Natural killer cell treated with Interleukin-12 subunit alpha and Interleukin-12 subunit beta and Interleukin-15 and Interleukin-18, amount 100 ng/mL, for 72 hours (primary cell): Measurements from ENCODE around the gene SGTA. TPM values are rescaled to one million over a fixed set of nuclear protein-coding genes. Genes with fewer than 3 reads are reported as not detected.
A peak's percentile ranks its signal among the peaks of the same experiment; 100 is the strongest.
"Not testable (repeated sequence)": the region's sequence is repeated elsewhere in the genome, so short reads cannot be mapped to it uniquely, and the experiment has no call there.

ENCODE experiments used
- ATAC-seq, 2 donors: fragments of 150-1000 bp; cut with Tn5 transposase in 1 of 2; sonication (Bioruptor Pico), chemical (Tn5 transposase) in 1 of 2; 2 replicates each; pipeline ENCODE4 v1.10.0; 2021
- DNase-seq: peaks from one replicate; pipeline ENCODE4 v3.0.0; 2022; ENCODE audit warnings: low spot score
- H3K27ac Mint-ChIP-seq, 2 donors: 1 replicate in 1 of 2; 2 replicates in 1 of 2; pipeline ENCODE4 v1.8.0; 2022; ENCODE audit warnings: mixed read lengths in 2 of 2, mild to moderate bottlenecking in 1 of 2, moderate library complexity in 1 of 2
- H3K27me3 Mint-ChIP-seq, 2 donors: 1 replicate in 1 of 2; 2 replicates in 1 of 2; pipeline ENCODE4 v1.8.0; 2022; ENCODE audit warnings: mixed read lengths in 2 of 2
- H3K36me3 Mint-ChIP-seq: one replicate; pipeline ENCODE4 v1.8.0; 2022; ENCODE audit warnings: mixed read lengths
- H3K4me1 Mint-ChIP-seq, 2 donors: 1 replicate in 1 of 2; 2 replicates in 1 of 2; pipeline ENCODE4 v1.8.0; 2022; ENCODE audit warnings: low read depth in 2 of 2, mixed read lengths in 2 of 2, mild to moderate bottlenecking in 1 of 2
- H3K4me3 Mint-ChIP-seq: one replicate; pipeline ENCODE4 v1.8.0; 2022; ENCODE audit warnings: mixed read lengths
- H3K9me3 Mint-ChIP-seq: 2 replicates; pipeline ENCODE4 v1.8.0; 2022; ENCODE audit warnings: mixed read lengths
- total RNA-seq, 2 donors: library from RNA; stranded (reverse); gene quantifications; one replicate each; pipeline ENCODE4 v1.2.3, GENCODE V29; 2022

SGTA gene
- total RNA-seq, 2 donors from 2014 or later, result 61.1 to 107 TPM

DNA sequence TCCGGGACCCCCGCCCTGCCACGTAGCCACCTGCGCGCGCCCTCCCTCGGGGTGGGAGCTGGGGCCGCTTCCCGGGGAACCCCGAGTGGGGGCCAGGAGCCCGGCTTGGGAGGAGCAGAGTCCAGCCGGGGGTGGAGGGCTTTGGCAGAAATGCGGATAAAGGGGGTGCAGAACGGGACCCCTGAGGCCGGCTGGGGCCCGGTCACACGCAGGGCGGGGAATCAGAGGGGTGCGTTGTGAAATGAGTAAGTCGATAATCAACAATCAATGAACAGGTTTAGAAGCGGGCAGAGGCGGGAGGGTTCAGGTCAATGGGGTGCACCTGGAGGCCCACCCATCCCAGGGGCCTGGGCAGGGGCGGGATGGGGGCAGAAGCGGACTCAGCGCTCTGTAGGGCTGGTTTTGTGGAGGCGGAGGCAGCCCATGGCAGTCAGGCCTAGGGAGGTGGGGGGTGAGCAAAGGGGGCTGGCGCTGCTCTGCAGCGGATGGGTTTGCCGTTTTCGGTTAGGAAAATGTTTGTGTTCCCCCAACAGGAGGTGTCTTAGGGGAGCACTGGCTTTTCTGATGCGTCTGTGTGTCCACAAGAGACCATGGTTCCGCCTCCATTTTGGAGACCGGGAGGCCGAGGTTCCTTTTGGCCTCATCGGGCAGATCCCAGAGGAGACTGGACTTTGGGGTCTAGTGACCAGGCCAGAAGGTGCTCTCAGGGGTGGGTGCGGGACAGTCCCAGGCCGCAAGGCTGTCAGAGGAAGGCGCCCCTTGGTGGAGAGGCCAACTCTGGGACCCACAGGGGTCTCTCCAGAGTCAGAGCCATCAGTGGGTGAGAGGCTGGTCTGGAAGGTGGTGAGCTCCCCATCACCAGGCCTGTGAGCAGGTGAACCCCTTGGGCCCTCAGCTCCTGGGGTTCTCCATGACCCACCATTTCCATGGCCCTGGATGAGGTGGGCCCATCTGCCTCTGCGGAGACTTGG, 61.2 kb downstream of the SGTA start:
- no peaks in the 10 kb centered on the region for H3K36me3 Mint-ChIP-seq
- H3K9me3 Mint-ChIP-seq, result no peaks in the 10 kb centered on the region
- DNase-seq (peak; percentile 55), ATAC-seq (no peak)
- peaks cover 0 to under 1% of the 10 kb centered on the region in 2 donors for H3K4me1 Mint-ChIP-seq
- peaks cover 13 to 15% of the 10 kb centered on the region in 2 donors for H3K27me3 Mint-ChIP-seq
- no peak overlapping the region for H3K4me3 Mint-ChIP-seq
- no peak overlapping the region for H3K27ac Mint-ChIP-seq

DNA sequence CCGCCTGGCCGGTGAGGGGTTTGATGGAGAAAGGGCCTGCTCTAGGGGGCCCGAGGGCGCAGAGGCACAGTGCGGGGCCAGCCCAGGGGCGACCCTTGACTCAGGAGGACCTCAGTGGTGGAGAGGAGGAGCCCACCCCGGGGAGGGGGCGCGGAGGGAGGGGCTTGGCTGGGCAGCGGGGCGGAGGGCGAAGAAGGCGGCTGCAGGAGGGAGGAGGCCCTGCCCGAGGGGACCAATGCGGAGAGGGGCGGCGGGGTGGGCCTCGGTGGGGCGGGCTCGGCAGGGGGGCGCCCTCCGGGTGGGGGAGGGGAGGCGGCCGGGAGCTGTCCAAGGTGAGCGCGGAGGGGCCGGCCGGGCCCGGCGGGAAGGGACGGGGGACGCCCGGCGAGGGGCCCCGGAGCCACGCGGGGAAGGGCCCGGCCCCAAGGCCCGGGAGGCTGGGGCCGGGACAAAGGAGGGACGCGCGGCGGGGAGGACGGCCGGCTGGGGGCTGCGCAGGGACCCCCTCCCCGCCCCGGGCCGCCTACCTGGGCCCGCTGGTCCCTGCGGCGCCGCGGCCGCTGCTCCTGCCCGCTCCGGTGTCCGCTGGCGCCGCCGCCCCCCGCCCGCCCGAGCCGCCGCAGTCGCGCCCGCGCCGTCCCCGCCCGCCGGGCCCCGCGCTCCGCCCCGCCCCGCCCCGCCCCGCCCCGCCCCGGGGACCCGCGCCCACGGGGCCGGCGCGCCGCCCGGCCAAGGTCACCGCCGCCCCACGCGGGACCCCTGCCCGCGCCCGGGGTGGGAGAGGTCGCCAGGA, 62.1 kb downstream of the SGTA start, which contains the start of gene DIRAS1:
Gene DIRAS1 (minus strand): TSS at position 596 of the 793 bp plus-strand sequence. CDS start 3,566 bp downstream, outside the sequence.
- peaks cover 14 to 15% of the 10 kb centered on the region in 2 donors for H3K27me3 Mint-ChIP-seq
- H3K9me3 Mint-ChIP-seq, result no peaks in the 10 kb centered on the region
- no peaks in the 10 kb centered on the region for H3K4me1 Mint-ChIP-seq
- no peak for DNase-seq
- no peak within 1 kb of the TSS for H3K4me3 Mint-ChIP-seq
- no peak for ATAC-seq
- peaks cover 1% of the 10 kb centered on the region for H3K36me3 Mint-ChIP-seq
- H3K27ac Mint-ChIP-seq, result no peak within 1 kb of the TSS

DNA sequence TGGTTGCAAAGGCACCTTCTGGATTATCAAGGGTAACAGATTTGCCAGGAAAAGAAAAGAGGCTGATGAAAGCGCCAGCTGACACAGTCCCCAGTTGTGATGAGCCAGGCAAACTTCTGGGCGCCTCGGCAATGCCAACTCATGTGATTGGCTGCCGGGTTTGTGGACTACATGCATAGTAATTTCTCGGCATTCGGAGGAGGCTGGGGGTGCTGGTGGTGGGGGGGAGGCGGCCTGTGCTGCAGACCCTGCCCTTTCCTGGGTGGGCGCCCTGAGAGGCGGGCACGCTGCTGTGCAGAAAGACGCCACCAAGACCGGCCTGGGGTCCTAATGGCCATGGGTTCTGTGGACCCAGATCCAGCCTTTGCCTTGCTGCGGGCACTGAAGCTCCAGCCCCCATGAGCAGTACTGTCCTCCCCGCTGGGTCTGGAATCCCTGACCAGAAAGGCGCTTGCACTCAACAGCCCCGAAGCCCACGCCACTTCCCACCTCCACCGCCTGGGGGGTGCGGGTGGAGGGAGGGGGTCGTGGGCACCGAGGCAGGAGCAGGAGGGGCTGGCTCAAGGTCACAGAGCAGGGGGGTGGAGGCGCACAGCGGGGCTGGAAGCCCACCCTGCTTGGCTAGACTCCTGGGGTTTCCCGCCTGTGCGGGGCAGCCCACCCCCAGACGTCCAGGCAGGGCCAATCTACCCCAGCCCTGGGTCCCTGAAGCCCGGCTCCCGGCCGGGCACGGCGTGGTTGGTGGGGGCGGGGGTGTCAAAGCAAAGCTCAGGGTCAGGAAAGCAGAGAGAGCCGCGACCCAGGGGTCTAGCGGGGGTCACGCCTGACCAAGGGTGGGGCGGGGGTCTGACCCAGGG, 62.9 kb downstream of the SGTA start:
- Mint-ChIP-seq H3K27ac (no peak overlapping the region), H3K9me3 (peaks cover 6% of the 10 kb centered on the region), H3K27me3 (peaks cover 19 to 20% of the 10 kb centered on the region in 2 donors), H3K36me3 (peaks cover 8% of the 10 kb centered on the region), H3K4me1 (no peaks in the 10 kb centered on the region), H3K4me3 (no peak overlapping the region)
- DNase-seq (peak; percentile 54), ATAC-seq (no peak)

DNA sequence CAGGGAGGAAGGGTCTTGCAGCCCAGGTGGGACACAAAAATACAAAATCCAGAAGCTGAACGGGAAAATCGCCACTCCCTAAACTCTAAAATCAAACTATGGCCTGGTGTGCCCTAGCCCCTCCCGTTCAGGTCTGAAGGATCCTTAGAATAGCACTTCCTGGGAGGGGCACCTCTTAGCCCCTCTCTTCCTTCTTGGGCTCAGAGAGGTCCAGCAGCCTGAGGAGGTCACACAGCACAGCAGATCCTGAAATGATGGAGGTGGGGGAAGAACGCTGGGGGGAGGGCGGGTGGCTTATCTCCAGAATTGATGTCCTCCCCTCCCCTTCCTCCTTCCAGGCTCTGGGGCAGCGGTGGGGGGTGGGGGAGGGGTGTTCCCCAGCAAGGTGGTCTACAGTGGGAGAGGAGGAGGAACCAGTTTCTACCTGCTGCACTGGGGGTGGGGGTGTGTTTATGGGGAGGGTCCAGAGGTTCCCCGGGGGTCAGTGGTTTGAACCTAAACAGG, 63.8 kb downstream of the SGTA start:
- DNase-seq (peak; percentile 49), ATAC-seq (no peak)
- H3K9me3 Mint-ChIP-seq, result peaks cover 8% of the 10 kb centered on the region
- no peak overlapping the region for H3K27ac Mint-ChIP-seq
- H3K4me1 Mint-ChIP-seq, result no peaks in the 10 kb centered on the region
- no peak overlapping the region for H3K4me3 Mint-ChIP-seq
- H3K36me3 Mint-ChIP-seq, result peaks cover 8% of the 10 kb centered on the region
- H3K27me3 Mint-ChIP-seq, result peaks cover 16 to 20% of the 10 kb centered on the region in 2 donors

DNA sequence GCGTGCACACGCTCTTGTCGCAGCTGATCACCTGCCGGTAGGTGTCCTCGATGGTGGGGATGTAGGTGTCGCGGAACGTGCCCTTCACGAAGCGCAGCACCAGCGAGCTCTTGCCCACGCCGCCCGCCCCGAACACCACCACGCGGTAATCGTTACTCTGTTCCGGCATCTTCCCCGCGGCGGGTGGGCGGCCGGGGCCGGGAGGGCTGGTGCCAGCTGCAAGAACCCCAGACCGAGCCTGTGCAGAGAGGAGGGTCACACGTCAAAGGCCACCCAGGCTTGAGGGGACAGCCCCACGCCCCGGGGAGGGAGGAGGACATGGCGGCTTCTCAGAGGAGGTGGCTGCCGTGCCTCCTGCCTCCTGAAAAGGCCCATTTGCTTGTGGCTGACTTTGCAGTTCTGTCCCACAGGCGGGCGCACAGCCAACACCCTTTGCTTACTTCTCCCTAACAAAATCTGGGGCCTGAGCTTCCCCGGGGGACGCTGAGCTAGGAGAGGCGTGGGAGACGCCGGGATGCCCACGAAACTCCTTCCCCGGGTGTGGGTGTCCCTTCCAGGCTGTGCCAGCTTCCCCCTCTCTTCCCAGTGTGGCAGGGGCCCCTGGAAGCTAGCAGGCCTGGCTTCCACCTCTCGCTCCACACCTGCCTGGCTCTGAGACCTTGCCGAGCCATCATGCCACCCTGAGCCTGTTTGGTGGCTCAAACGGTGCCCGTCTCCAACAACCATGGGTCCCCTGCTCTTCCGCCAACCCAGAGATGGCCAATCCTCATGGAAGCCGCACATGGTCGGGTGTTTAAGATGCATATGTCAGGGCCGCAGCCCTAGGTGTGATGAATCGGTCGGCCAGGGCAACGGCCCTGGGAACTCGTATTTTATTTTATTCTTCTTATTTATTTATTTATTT, 65.2 kb downstream of the SGTA start:
- H3K4me1 Mint-ChIP-seq, result no peaks in the 10 kb centered on the region
- H3K9me3 Mint-ChIP-seq, result peaks cover 8% of the 10 kb centered on the region
- peak; percentile 13 for DNase-seq
- no peak overlapping the region for H3K4me3 Mint-ChIP-seq
- no peak for ATAC-seq
- no peak overlapping the region for H3K27ac Mint-ChIP-seq
- peaks cover 12 to 18% of the 10 kb centered on the region in 2 donors for H3K27me3 Mint-ChIP-seq
- H3K36me3 Mint-ChIP-seq, result peaks cover 8% of the 10 kb centered on the region

DNA sequence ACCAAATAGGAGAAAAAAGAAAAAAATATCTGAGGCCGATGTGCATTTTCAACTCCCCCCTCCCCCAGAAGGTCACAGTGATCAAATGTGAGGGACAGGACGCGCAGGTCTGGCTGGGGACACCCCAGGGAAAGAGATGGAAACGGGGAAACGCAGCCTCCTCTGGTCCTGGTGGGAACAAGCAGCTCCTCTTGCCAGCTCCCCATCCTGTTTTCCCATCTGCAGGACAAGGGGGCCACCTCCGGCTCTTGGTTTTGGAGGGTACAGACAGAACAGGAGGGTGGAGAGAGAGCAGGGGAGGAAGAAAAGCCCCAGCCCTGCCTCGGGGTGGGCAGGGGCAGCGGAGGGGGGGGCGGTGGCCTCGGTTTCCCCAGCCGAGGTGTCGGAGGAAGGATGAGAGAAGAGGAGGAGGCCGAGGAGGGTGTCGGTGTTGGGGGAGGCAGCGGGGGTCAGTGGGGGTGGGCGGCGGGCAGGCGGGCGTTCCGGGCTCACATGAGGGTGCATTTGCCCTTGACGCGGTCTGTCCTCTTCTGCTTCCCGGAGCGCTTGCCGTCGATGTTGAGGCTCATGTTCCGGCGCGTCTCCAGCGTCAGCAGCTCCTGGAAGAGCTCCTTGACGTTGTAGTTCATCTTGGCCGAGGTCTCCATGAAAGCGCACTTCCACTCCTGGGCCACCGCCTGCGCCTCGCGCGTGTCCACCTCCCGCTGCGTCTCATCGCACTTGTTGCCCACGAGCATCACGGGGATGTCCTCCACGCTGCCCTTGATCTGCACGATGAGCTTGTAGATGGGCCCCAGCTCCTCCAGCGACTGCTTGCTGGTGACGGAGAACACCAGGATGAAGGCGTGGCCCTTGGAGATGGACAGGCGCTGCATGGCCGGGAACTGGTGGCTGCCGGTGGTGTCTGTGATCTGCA, 66.1 kb downstream of the SGTA start:
- Mint-ChIP-seq H3K36me3 (peaks cover 8% of the 10 kb centered on the region), H3K27ac (no peak overlapping the region), H3K9me3 (peaks cover 8% of the 10 kb centered on the region), H3K4me1 (no peaks in the 10 kb centered on the region), H3K27me3 (peaks cover 12 to 16% of the 10 kb centered on the region in 2 donors), H3K4me3 (no peak overlapping the region)
- ATAC-seq (no peak), DNase-seq (peak; percentile 38)

DNA sequence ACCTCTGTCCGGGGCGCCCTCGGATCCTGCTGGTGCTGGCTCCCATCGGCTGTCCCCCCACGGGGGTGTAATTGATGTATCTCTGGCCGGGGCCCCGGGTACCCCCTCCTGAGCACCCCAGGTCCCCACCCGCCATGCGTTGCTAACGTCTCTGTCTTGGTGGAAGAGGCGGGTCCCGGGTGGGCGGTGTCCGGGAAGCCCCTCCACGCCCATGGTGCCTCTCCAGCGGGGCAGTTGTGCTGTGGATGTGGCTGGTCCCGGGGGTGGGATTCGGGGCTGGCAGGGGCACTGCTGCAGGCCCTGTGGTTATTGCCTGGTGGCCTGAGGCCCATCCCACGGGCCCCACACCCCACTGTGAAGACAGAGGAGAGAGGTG, 66.8 kb downstream of the SGTA start:
- DNase-seq, result peak; percentile 49
- Mint-ChIP-seq H3K27ac (no peak overlapping the region), H3K4me1 (peaks cover 0 to 2% of the 10 kb centered on the region in 2 donors), H3K9me3 (peaks cover 8% of the 10 kb centered on the region), H3K36me3 (peaks cover 8% of the 10 kb centered on the region), H3K27me3 (peaks cover 12 to 21% of the 10 kb centered on the region in 2 donors), H3K4me3 (no peak overlapping the region)
- peak in 1 of 2 donors; percentile 43 for ATAC-seq

DNA sequence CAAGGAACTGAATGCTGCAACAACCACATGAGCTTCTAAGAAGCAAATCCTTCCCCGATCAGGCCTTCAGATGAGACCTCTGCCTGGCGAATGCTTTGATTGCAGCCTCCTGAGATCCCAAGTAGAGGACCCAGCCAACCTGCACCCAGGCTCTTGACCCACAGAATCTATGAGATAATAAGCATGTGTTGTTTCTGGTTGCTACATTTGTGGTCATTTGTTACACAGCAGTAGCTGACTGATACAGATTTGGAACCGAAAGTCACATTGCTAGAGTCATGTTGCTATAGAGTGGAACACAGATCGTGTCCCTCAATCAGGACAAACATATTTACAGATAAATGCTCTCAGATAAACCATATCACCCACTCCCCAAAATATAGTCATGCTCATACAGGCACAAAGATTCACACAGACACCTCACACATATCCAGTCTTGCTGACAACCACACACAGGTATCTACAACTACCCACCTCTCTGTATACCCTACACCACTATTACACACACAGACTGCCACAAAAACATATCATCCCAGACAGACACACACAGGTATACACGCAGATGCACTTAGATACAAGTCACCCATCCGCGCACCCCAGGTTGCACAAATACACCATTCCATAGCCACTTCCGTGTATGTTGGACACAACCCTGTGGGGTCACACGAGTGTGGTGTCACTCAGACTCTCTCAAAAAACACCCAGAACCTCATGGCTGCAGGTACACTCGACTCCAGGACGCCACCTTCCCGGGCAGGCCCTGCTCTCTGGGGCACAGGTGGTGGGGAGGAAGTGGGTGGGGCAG, 67.4 kb downstream of the SGTA start:
- Mint-ChIP-seq H3K27me3 (peaks cover 12 to 21% of the 10 kb centered on the region in 2 donors), H3K36me3 (peaks cover 8% of the 10 kb centered on the region), H3K4me3 (no peak overlapping the region), H3K27ac (no peak overlapping the region), H3K4me1 (peaks cover 0 to 2% of the 10 kb centered on the region in 2 donors), H3K9me3 (peaks cover 8% of the 10 kb centered on the region)
- DNase-seq (no peak), ATAC-seq (no peak)

DNA sequence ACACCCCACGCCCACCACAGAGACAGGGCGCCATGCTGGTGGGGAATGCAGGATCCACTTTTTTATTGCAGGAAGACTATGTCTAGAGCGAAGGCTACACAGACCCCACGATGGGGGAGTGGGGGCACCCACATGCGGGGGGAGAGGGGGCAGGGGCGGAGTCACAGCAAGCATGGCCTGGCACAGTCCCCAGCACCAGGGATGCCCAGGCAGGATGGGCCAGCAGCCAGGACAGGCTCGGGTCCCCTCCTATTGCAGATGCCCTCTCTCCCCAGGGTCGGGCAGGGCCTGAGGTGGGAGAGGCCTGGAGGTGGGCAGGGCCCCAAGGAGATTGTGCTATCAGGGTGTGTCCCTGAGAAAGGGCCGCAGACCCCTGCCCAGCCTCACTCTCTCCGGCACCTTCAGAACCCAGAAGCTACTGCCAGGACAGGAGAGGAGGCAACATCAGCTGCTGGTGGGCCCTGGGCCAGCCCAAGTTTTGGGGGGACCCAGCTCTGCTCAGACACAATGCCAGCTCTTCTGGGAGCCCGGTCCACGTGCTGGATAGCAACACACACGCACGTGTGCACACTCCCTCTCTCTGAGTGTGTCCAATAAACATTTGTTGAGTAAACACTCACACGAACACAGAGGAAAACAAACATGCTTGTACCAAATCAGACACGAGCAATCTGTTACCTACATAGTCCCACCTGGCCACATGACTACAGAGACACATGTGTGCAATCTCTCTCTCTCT, 68.4 kb downstream of the SGTA start:
- H3K9me3 Mint-ChIP-seq, result peaks cover 8% of the 10 kb centered on the region
- H3K27me3 Mint-ChIP-seq, result peaks cover 9 to 18% of the 10 kb centered on the region in 2 donors
- H3K27ac Mint-ChIP-seq, result no peak overlapping the region
- ATAC-seq (peak in 1 of 2 donors; percentile 7), DNase-seq (no peak)
- H3K4me1 Mint-ChIP-seq, result peaks cover 0 to 2% of the 10 kb centered on the region in 2 donors
- peaks cover 8% of the 10 kb centered on the region for H3K36me3 Mint-ChIP-seq
- H3K4me3 Mint-ChIP-seq, result no peak overlapping the region

DNA sequence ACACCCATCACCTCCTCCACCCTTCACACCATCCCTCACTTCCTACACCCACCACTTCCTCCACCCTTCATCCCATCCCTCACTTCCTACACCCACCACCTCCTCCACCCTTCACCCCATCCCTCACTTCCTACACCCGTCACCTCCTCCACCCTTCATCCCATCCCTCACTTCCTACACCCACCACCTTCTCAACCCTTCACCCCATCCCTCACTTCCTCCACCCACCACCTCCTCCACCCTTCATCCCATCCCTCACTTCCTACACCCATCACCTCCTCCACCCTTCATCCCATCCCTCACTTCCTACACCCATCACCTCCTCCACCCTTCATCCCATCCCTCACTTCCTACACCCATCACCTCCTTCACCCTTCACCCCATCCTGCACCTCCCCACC, 69.0 kb downstream of the SGTA start:
- H3K9me3 Mint-ChIP-seq, DNase-seq, H3K4me1 Mint-ChIP-seq, ATAC-seq, H3K36me3 Mint-ChIP-seq, H3K4me3 Mint-ChIP-seq, H3K27ac Mint-ChIP-seq: not testable (repeated sequence)
- peaks cover 7 to 16% of the 10 kb centered on the region in 2 donors for H3K27me3 Mint-ChIP-seq
